Upper lobe of left lung (tissue), 4 donors: ENCODE measurements around the gene CCDC14.

Source experiments
- EP300 ChIP-seq, 4 donors: sonication (generic); formaldehyde crosslinking; IDR thresholded peaks; one replicate each; pipeline ENCODE4 v1.5.1; 2017; ENCODE audit warnings: antibody characterized with exemption in 4 of 4, control low read depth in 2 of 4
- POLR2A ChIP-seq, 4 donors: fragments of 450-650 bp; IDR thresholded peaks; one replicate each; pipeline ENCODE4 v1.5.1; 2016 to 2017; ENCODE audit warnings: antibody characterized with exemption in 4 of 4, mild to moderate bottlenecking in 2 of 4
- POLR2AphosphoS5 ChIP-seq, 2 donors: sonication (generic); formaldehyde crosslinking; IDR thresholded peaks; one replicate each; pipeline ENCODE4 v1.5.1; 2017; ENCODE audit warnings: antibody characterized with exemption in 2 of 2
- TF ChIP-seq, protein P1 (sequence below), 6 experiments: fragments of 450-650 bp in 4 of 6; fragments of 200-600 bp in 2 of 6; sonication (generic) in 2 of 6; IDR thresholded peaks; one replicate each; pipeline ENCODE4 v1.5.1; 2016 to 2019; ENCODE audit warnings: antibody characterized with exemption in 6 of 6

DNA sequence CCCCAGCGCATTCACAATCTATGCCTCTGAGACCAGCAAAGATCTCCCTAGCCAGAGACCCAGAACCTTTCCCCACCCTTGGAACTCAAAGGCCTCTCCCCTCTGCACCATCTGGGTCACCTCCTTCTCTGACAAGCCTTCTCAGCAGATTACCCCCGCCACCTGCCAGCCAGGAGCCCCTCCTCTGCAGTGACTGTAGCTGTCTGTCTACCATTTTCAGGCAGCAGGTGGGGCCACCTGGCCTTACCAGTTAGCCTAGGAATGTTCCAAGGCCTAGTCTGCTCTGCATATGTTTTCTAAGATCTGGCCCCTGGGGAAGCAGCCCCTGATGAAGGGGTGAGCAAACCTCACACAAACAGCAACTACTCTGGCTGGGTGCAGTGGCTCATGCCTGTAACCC is 79.3 kb downstream of the CCDC14 start:
- TF ChIP-seq, protein P1, sequence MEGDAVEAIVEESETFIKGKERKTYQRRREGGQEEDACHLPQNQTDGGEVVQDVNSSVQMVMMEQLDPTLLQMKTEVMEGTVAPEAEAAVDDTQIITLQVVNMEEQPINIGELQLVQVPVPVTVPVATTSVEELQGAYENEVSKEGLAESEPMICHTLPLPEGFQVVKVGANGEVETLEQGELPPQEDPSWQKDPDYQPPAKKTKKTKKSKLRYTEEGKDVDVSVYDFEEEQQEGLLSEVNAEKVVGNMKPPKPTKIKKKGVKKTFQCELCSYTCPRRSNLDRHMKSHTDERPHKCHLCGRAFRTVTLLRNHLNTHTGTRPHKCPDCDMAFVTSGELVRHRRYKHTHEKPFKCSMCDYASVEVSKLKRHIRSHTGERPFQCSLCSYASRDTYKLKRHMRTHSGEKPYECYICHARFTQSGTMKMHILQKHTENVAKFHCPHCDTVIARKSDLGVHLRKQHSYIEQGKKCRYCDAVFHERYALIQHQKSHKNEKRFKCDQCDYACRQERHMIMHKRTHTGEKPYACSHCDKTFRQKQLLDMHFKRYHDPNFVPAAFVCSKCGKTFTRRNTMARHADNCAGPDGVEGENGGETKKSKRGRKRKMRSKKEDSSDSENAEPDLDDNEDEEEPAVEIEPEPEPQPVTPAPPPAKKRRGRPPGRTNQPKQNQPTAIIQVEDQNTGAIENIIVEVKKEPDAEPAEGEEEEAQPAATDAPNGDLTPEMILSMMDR (IDR thresholded peaks at IDR 0.05): no peak
- no peak for TF ChIP-seq POLR2A (IDR thresholded peaks at IDR 0.05)
- no peak for TF ChIP-seq POLR2AphosphoS5 (IDR thresholded peaks at IDR 0.05)
- TF ChIP-seq EP300 (IDR thresholded peaks at IDR 0.05): no peak
